Dendritic cell treated with granulocyte-macrophage colony-stimulating factor and Interleukin-4, amounts not matched to agents 40 ng/mL and 50 ng/mL, for 4 days (primary cell): ENCODE measurements around the gene STK4.
"Not testable (repeated sequence)": the region's sequence is repeated elsewhere in the genome, so short reads cannot be mapped to it uniquely, and the experiment has no call there.

Source experiments
- H3K27ac Mint-ChIP-seq: one replicate; pipeline ENCODE4 v1.8.0; 2022; ENCODE audit warnings: mild to moderate bottlenecking, mixed read lengths
- H3K27me3 Mint-ChIP-seq: one replicate; pipeline ENCODE4 v1.8.0; 2022; ENCODE audit warnings: mild to moderate bottlenecking, mixed read lengths
- H3K36me3 Mint-ChIP-seq: one replicate; pipeline ENCODE4 v1.8.0; 2022; ENCODE audit warnings: low read depth, mixed read lengths
- H3K4me1 Mint-ChIP-seq: one replicate; pipeline ENCODE4 v1.8.0; 2022; ENCODE audit warnings: low read depth, mixed read lengths
- H3K4me3 Mint-ChIP-seq: one replicate; pipeline ENCODE4 v1.8.0; 2022; ENCODE audit warnings: mild to moderate bottlenecking, moderate library complexity, mixed read lengths
- H3K9me3 Mint-ChIP-seq: one replicate; pipeline ENCODE4 v1.8.0; 2022; ENCODE audit warnings: mixed read lengths
- intact Hi-C: fragments of 100-400 bp; cut with micrococcal nuclease; formaldehyde crosslinking; loops from one replicate; pipeline ENCODE4 v1.15.0; 2022

The STK4 gene

DNA sequence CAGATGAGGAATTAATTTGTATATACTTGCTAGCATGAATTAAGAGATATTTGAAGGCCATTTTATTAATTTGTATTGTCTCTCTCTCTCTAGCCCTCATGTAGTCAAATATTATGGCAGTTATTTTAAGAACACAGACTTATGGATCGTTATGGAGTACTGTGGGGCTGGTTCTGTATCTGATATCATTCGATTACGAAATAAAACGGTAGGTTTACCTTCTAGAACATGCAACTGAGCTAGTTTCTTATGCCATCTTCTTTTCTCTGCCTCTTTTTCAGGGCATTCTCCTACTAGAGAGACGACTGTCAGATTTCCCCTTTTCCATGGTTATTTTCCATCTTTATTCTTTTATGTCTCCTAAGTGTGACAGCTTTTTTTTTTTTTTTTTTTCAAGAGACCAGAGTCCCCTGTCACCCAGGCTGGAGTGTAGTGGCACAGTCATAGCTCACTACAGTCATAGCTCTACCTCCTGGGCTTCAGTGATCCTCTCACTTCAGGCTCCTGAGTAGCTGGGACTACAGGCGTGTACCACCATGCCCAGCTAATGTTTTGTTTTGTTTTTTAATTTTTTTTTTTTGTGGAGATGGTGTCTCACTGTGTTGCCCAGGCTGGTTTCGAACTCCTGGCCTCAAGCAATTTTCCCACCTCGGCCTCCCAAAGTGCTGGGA, 15.6 kb downstream of the STK4 start:
- peak overlapping the region; percentile 50 for H3K27ac Mint-ChIP-seq
- H3K9me3 Mint-ChIP-seq: no peaks in the 10 kb centered on the region
- no peaks in the 10 kb centered on the region for H3K27me3 Mint-ChIP-seq
- intact Hi-C loops: no loop called here
- peaks cover 84% of the 10 kb centered on the region for H3K36me3 Mint-ChIP-seq
- peaks cover 50% of the 10 kb centered on the region for H3K4me1 Mint-ChIP-seq
- no peak overlapping the region for H3K4me3 Mint-ChIP-seq

GRCh38 chr20:44983093-44983674, 16.9 kb downstream of the STK4 start:
- Mint-ChIP-seq H3K27me3 (no peaks in the 10 kb centered on the region), H3K36me3 (peaks cover 86% of the 10 kb centered on the region), H3K4me1 (peaks cover 43% of the 10 kb centered on the region), H3K27ac (peak overlapping the region; percentile 34), H3K9me3 (no peaks in the 10 kb centered on the region), H3K4me3 (no peak overlapping the region)
- intact Hi-C loops: no loop called here

DNA sequence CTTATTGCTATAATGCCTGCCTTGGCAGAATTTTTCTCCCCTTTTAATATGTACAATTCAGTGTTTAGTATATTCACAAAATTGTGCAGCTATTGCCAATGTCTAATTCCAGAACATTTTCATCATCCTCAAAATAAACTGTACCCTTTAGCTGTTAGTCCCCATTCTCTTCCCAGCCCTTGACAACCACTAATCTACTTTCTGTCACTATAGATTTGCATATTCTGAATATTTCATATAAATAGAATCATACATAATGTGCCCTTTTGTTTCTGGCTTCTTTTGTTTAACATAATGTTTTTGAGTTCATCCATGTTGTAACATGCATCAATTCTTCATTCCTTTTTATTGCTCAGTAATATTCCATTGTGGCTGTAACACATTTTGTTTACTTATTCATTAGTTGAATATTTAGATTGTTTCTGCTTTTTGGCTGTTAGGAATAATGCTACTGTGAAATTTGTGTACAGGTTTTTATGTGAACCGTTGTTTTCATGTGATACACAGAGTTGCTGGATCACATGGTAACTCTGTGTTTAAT, 22.4 kb downstream of the STK4 start:
- intact Hi-C loops: no loop called here
- peaks cover 54% of the 10 kb centered on the region for H3K36me3 Mint-ChIP-seq
- no peaks in the 10 kb centered on the region for H3K9me3 Mint-ChIP-seq
- no peak overlapping the region for H3K27ac Mint-ChIP-seq
- H3K4me3 Mint-ChIP-seq: no peak overlapping the region
- H3K27me3 Mint-ChIP-seq: no peaks in the 10 kb centered on the region
- peaks cover 58% of the 10 kb centered on the region for H3K4me1 Mint-ChIP-seq

GRCh38 chr20:44990425-44990824, 24.1 kb downstream of the STK4 start:
- Mint-ChIP-seq H3K27me3 (no peaks in the 10 kb centered on the region), H3K4me1 (peaks cover 57% of the 10 kb centered on the region), H3K4me3 (peak overlapping the region; percentile 58), H3K9me3 (no peaks in the 10 kb centered on the region), H3K27ac (peak overlapping the region; percentile 87), H3K36me3 (peaks cover 54% of the 10 kb centered on the region)
- intact Hi-C loops: loop anchor here (5.0 to 10.0 kb wide), 2 partner anchors 33 to 86 kb away; no protein-coding TSS in a partner anchor

DNA sequence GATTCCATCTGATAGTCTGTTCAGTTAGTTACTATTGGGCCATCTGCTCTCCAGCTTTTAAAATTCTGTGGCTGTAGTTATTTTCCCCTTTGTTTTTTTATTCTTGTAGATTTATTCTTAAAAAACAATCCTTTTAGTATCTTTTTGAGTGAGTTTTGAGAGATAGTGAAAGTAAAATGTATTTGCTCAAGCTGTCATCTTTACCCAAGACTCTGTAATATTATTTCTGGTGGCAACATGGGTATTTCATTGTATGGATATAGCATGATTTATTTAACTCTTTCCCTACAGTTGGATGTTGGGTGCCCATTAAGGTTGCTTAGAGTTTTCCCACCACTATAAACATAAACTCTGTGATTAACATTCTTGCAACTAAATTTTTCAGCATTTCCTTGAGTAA, 24.6 kb downstream of the STK4 start:
- no peaks in the 10 kb centered on the region for H3K27me3 Mint-ChIP-seq
- peaks cover 54% of the 10 kb centered on the region for H3K36me3 Mint-ChIP-seq
- H3K27ac Mint-ChIP-seq: peak overlapping the region; percentile 87
- H3K4me3 Mint-ChIP-seq: peak overlapping the region; percentile 58
- no peaks in the 10 kb centered on the region for H3K9me3 Mint-ChIP-seq
- H3K4me1 Mint-ChIP-seq: peaks cover 52% of the 10 kb centered on the region
- intact Hi-C loops: loop anchor here (5.0 to 10.0 kb wide), 2 partner anchors 34 to 86 kb away; no protein-coding TSS in a partner anchor

GRCh38 chr20:44993343-44993742, 27.0 kb downstream of the STK4 start:
- no peaks in the 10 kb centered on the region for H3K27me3 Mint-ChIP-seq
- intact Hi-C loops: loop anchor here (5.0 to 10.0 kb wide), 2 partner anchors 36 to 89 kb away; no protein-coding TSS in a partner anchor
- no peaks in the 10 kb centered on the region for H3K9me3 Mint-ChIP-seq
- peak overlapping the region; percentile 60 for H3K4me3 Mint-ChIP-seq
- H3K36me3 Mint-ChIP-seq: peaks cover 57% of the 10 kb centered on the region
- H3K27ac Mint-ChIP-seq: peak overlapping the region; percentile 88
- peaks cover 42% of the 10 kb centered on the region for H3K4me1 Mint-ChIP-seq

DNA sequence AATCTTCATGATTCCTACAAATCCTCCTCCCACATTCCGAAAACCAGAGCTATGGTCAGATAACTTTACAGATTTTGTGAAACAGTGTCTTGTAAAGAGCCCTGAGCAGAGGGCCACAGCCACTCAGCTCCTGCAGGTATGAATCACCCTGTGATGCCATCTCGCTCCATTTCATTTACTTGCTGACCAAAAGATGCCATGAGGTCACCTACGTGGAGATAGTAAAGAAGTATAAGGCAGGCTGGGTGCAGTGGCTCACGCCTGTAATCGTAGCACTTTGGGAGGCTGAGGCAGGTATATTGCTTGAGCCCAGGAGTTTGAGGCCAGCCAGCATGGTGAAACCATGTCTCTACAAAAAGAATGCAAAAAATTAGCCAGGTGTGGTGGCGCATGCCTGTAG, 30.9 kb downstream of the STK4 start:
- peaks cover 23% of the 10 kb centered on the region for H3K4me1 Mint-ChIP-seq
- peaks cover 75% of the 10 kb centered on the region for H3K36me3 Mint-ChIP-seq
- no peaks in the 10 kb centered on the region for H3K9me3 Mint-ChIP-seq
- intact Hi-C loops: loop anchor here (10.0 kb wide), 1 partner anchor 92 kb away; no protein-coding TSS in a partner anchor
- no peaks in the 10 kb centered on the region for H3K27me3 Mint-ChIP-seq
- no peak overlapping the region for H3K27ac Mint-ChIP-seq
- no peak overlapping the region for H3K4me3 Mint-ChIP-seq

- no peaks in the 10 kb centered on the region for H3K9me3 Mint-ChIP-seq
- H3K27me3 Mint-ChIP-seq: no peaks in the 10 kb centered on the region
- H3K27ac Mint-ChIP-seq: no peak overlapping the region
- H3K36me3 Mint-ChIP-seq: peaks cover 76% of the 10 kb centered on the region
- H3K4me3 Mint-ChIP-seq: no peak overlapping the region
- H3K4me1 Mint-ChIP-seq: peaks cover 19% of the 10 kb centered on the region
- intact Hi-C loops: loop anchor here (10.0 kb wide), 1 partner anchor 93 kb away; no protein-coding TSS in a partner anchor
These were observed 31.4 kb downstream of the STK4 start for GRCh38 chr20:44997668-44998067.

DNA sequence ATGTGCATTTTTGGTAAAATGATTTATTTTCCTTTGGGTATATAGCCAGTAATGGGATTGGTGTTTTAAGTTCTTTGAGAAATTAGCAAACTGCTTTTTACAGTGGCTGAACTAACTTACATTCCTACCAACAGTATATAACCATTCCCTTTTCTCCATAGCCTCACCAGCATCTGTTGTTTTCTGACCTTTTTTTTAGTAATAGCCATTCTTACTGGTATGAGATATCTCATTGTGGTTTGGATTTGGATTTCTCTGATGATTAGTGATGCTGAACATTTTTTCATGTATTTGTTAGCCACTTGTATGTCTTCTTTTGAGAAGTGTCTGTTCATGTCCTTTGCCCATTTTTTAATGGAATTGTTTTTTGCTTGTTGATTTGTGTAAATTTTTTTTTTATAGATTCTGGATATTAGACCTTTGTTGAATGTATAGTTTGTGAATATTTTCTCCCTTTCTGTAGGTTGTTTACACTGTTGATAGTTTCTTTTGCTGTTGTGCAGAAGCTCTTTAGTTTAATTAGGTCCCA, 42.3 kb downstream of the STK4 start:
- no peaks in the 10 kb centered on the region for H3K9me3 Mint-ChIP-seq
- peaks cover 84% of the 10 kb centered on the region for H3K36me3 Mint-ChIP-seq
- H3K27ac Mint-ChIP-seq: no peak overlapping the region
- H3K27me3 Mint-ChIP-seq: no peaks in the 10 kb centered on the region
- H3K4me1 Mint-ChIP-seq: peaks cover 20% of the 10 kb centered on the region
- H3K4me3 Mint-ChIP-seq: no peak overlapping the region
- intact Hi-C loops: no loop called here

- H3K9me3 Mint-ChIP-seq: no peaks in the 10 kb centered on the region
- H3K27me3 Mint-ChIP-seq: no peaks in the 10 kb centered on the region
- intact Hi-C loops: no loop called here
- no peak overlapping the region for H3K4me3 Mint-ChIP-seq
- H3K27ac Mint-ChIP-seq: no peak overlapping the region
- peaks cover 20% of the 10 kb centered on the region for H3K4me1 Mint-ChIP-seq
- H3K36me3 Mint-ChIP-seq: peaks cover 76% of the 10 kb centered on the region
These were observed 44.1 kb downstream of the STK4 start for GRCh38 chr20:45010399-45010828.

GRCh38 chr20:45011108-45011526, 44.8 kb downstream of the STK4 start:
- intact Hi-C loops: no loop called here
- no peaks in the 10 kb centered on the region for H3K27me3 Mint-ChIP-seq

GRCh38 chr20:45012682-45013302, 46.5 kb downstream of the STK4 start:
- H3K9me3 Mint-ChIP-seq: no peaks in the 10 kb centered on the region
- H3K27me3 Mint-ChIP-seq: no peaks in the 10 kb centered on the region
- H3K27ac Mint-ChIP-seq: no peak overlapping the region
- no peak overlapping the region for H3K4me3 Mint-ChIP-seq
- H3K36me3 Mint-ChIP-seq: peaks cover 75% of the 10 kb centered on the region
- intact Hi-C loops: no loop called here
- peaks cover 17% of the 10 kb centered on the region for H3K4me1 Mint-ChIP-seq

More at GRCh38 chr20:45011108-45011526, 44.8 kb downstream of the STK4 start:
- peaks cover 25% of the 10 kb centered on the region for H3K4me1 Mint-ChIP-seq
- H3K27ac Mint-ChIP-seq: no peak overlapping the region
- no peaks in the 10 kb centered on the region for H3K9me3 Mint-ChIP-seq
- H3K4me3 Mint-ChIP-seq: no peak overlapping the region
- peaks cover 76% of the 10 kb centered on the region for H3K36me3 Mint-ChIP-seq

GRCh38 chr20:45014131-45014530, 47.8 kb downstream of the STK4 start:
- H3K27ac Mint-ChIP-seq, H3K9me3 Mint-ChIP-seq, H3K27me3 Mint-ChIP-seq, intact Hi-C loops, H3K4me3 Mint-ChIP-seq: not testable (repeated sequence)
- peaks cover 73% of the 10 kb centered on the region for H3K36me3 Mint-ChIP-seq
- H3K4me1 Mint-ChIP-seq: peaks cover 17% of the 10 kb centered on the region
